ENCODE measurements around the gene EFNA3.

The EFNA3 gene

GRCh38 chr1:155037851-155038441, 40.7 kb upstream of the EFNA3 start:
- no peaks in the 10 kb centered on the region for H3K4me1 ChIP-seq (ENCODE audit: control insufficient read depth, insufficient read depth, low read length)
- H3K9me3 ChIP-seq (ENCODE audit: control insufficient read depth in 2 of 2, low read length in 2 of 2) = no peaks in the 10 kb centered on the region
- no peak overlapping the region for H3K9ac ChIP-seq (ENCODE audit: low read length in 2 of 2)
- no peaks in the 10 kb centered on the region for H3K27me3 ChIP-seq (ENCODE audit: control insufficient read depth in 1 of 2, insufficient read depth in 2 of 2, low read length in 2 of 2)
- no peak overlapping the region for H3K27ac ChIP-seq (ENCODE audit: low read length)
- H3K36me3 ChIP-seq (ENCODE audit: control insufficient read depth in 2 of 2, insufficient read depth in 2 of 2, low read length in 2 of 2) = no peaks in the 10 kb centered on the region
- no peak overlapping the region for H3K4me3 ChIP-seq (ENCODE audit: low read length in 2 of 2)

- no peaks in the 10 kb centered on the region for H3K4me1 ChIP-seq (ENCODE audit: control insufficient read depth, insufficient read depth, low read length)
- no peak overlapping the region for H3K27ac ChIP-seq (ENCODE audit: low read length)
- H3K36me3 ChIP-seq (ENCODE audit: control insufficient read depth in 2 of 2, insufficient read depth in 2 of 2, low read length in 2 of 2) = no peaks in the 10 kb centered on the region
- H3K9ac ChIP-seq (ENCODE audit: low read length in 2 of 2) = no peak overlapping the region
- H3K9me3 ChIP-seq (ENCODE audit: control insufficient read depth in 2 of 2, low read length in 2 of 2) = no peaks in the 10 kb centered on the region
- H3K27me3 ChIP-seq (ENCODE audit: control insufficient read depth in 1 of 2, insufficient read depth in 2 of 2, low read length in 2 of 2) = no peaks in the 10 kb centered on the region
- no peak overlapping the region for H3K4me3 ChIP-seq (ENCODE audit: low read length in 2 of 2)
Observed at GRCh38 chr1:155038602-155039307, 39.9 kb upstream of the EFNA3 start.

- Histone ChIP-seq H3K9ac (ENCODE audit: low read length in 2 of 2) (no peak overlapping the region), H3K4me1 (ENCODE audit: control insufficient read depth, insufficient read depth, low read length) (no peaks in the 10 kb centered on the region), H3K36me3 (ENCODE audit: control insufficient read depth in 2 of 2, insufficient read depth in 2 of 2, low read length in 2 of 2) (no peaks in the 10 kb centered on the region), H3K4me3 (ENCODE audit: low read length in 2 of 2) (no peak overlapping the region), H3K27ac (ENCODE audit: low read length) (no peak overlapping the region), H3K9me3 (ENCODE audit: control insufficient read depth in 2 of 2, low read length in 2 of 2) (no peaks in the 10 kb centered on the region), H3K27me3 (ENCODE audit: control insufficient read depth in 1 of 2, insufficient read depth in 2 of 2, low read length in 2 of 2) (no peaks in the 10 kb centered on the region)
Observed at GRCh38 chr1:155039308-155039669, 39.3 kb upstream of the EFNA3 start.

GRCh38 chr1:155040358-155041093, 38.1 kb upstream of the EFNA3 start:
- Histone ChIP-seq H3K9ac (ENCODE audit: low read length in 2 of 2) (no peak overlapping the region), H3K27me3 (ENCODE audit: control insufficient read depth in 1 of 2, insufficient read depth in 2 of 2, low read length in 2 of 2) (no peaks in the 10 kb centered on the region), H3K4me3 (ENCODE audit: low read length in 2 of 2) (no peak overlapping the region), H3K9me3 (ENCODE audit: control insufficient read depth in 2 of 2, low read length in 2 of 2) (no peaks in the 10 kb centered on the region), H3K27ac (ENCODE audit: low read length) (no peak overlapping the region), H3K4me1 (ENCODE audit: control insufficient read depth, insufficient read depth, low read length) (peaks cover 3% of the 10 kb centered on the region), H3K36me3 (ENCODE audit: control insufficient read depth in 2 of 2, insufficient read depth in 2 of 2, low read length in 2 of 2) (no peaks in the 10 kb centered on the region)

- no peak overlapping the region for H3K4me3 ChIP-seq (ENCODE audit: low read length in 2 of 2)
- H3K27ac ChIP-seq (ENCODE audit: low read length) = no peak overlapping the region
- H3K4me1 ChIP-seq (ENCODE audit: control insufficient read depth, insufficient read depth, low read length) = peaks cover 3% of the 10 kb centered on the region
- no peaks in the 10 kb centered on the region for H3K9me3 ChIP-seq (ENCODE audit: control insufficient read depth in 2 of 2, low read length in 2 of 2)
- no peaks in the 10 kb centered on the region for H3K36me3 ChIP-seq (ENCODE audit: control insufficient read depth in 2 of 2, insufficient read depth in 2 of 2, low read length in 2 of 2)
- no peak overlapping the region for H3K9ac ChIP-seq (ENCODE audit: low read length in 2 of 2)
- H3K27me3 ChIP-seq (ENCODE audit: control insufficient read depth in 1 of 2, insufficient read depth in 2 of 2, low read length in 2 of 2) = no peaks in the 10 kb centered on the region
Observed at GRCh38 chr1:155042789-155043188, 35.8 kb upstream of the EFNA3 start.

GRCh38 chr1:155043301-155043702, 35.3 kb upstream of the EFNA3 start:
- no peaks in the 10 kb centered on the region for H3K27me3 ChIP-seq (ENCODE audit: control insufficient read depth in 1 of 2, insufficient read depth in 2 of 2, low read length in 2 of 2)
- peaks cover 3% of the 10 kb centered on the region for H3K4me1 ChIP-seq (ENCODE audit: control insufficient read depth, insufficient read depth, low read length)
- H3K27ac ChIP-seq (ENCODE audit: low read length) = no peak overlapping the region
- H3K4me3 ChIP-seq (ENCODE audit: low read length in 2 of 2) = no peak overlapping the region
- no peak overlapping the region for H3K9ac ChIP-seq (ENCODE audit: low read length in 2 of 2)
- H3K36me3 ChIP-seq (ENCODE audit: control insufficient read depth in 2 of 2, insufficient read depth in 2 of 2, low read length in 2 of 2) = no peaks in the 10 kb centered on the region
- H3K9me3 ChIP-seq (ENCODE audit: control insufficient read depth in 2 of 2, low read length in 2 of 2) = no peaks in the 10 kb centered on the region

GRCh38 chr1:155043793-155044192, 34.8 kb upstream of the EFNA3 start:
- no peaks in the 10 kb centered on the region for H3K36me3 ChIP-seq (ENCODE audit: control insufficient read depth in 2 of 2, insufficient read depth in 2 of 2, low read length in 2 of 2)
- no peaks in the 10 kb centered on the region for H3K9me3 ChIP-seq (ENCODE audit: control insufficient read depth in 2 of 2, low read length in 2 of 2)
- H3K27me3 ChIP-seq (ENCODE audit: control insufficient read depth in 1 of 2, insufficient read depth in 2 of 2, low read length in 2 of 2) = no peaks in the 10 kb centered on the region
- peaks cover 3% of the 10 kb centered on the region for H3K4me1 ChIP-seq (ENCODE audit: control insufficient read depth, insufficient read depth, low read length)
- H3K9ac ChIP-seq (ENCODE audit: low read length in 2 of 2) = no peak overlapping the region
- no peak overlapping the region for H3K27ac ChIP-seq (ENCODE audit: low read length)
- no peak overlapping the region for H3K4me3 ChIP-seq (ENCODE audit: low read length in 2 of 2)

- H3K4me3 ChIP-seq (ENCODE audit: low read length in 2 of 2) = no peak overlapping the region
- H3K36me3 ChIP-seq (ENCODE audit: control insufficient read depth in 2 of 2, insufficient read depth in 2 of 2, low read length in 2 of 2) = no peaks in the 10 kb centered on the region
- no peak overlapping the region for H3K9ac ChIP-seq (ENCODE audit: low read length in 2 of 2)
- H3K4me1 ChIP-seq (ENCODE audit: control insufficient read depth, insufficient read depth, low read length) = peaks cover 7% of the 10 kb centered on the region
- no peaks in the 10 kb centered on the region for H3K9me3 ChIP-seq (ENCODE audit: control insufficient read depth in 2 of 2, low read length in 2 of 2)
- no peaks in the 10 kb centered on the region for H3K27me3 ChIP-seq (ENCODE audit: control insufficient read depth in 1 of 2, insufficient read depth in 2 of 2, low read length in 2 of 2)
- H3K27ac ChIP-seq (ENCODE audit: low read length) = no peak overlapping the region
Observed at GRCh38 chr1:155044365-155044764, 34.3 kb upstream of the EFNA3 start.

- peaks cover 13% of the 10 kb centered on the region for H3K4me1 ChIP-seq (ENCODE audit: control insufficient read depth, insufficient read depth, low read length)
- H3K4me3 ChIP-seq (ENCODE audit: low read length in 2 of 2) = no peak overlapping the region
- H3K27ac ChIP-seq (ENCODE audit: low read length) = no peak overlapping the region
- peak overlapping the region in 1 of 2 donors; percentile 13 for H3K9ac ChIP-seq (ENCODE audit: low read length in 2 of 2)
- no peaks in the 10 kb centered on the region for H3K27me3 ChIP-seq (ENCODE audit: control insufficient read depth in 1 of 2, insufficient read depth in 2 of 2, low read length in 2 of 2)
- no peaks in the 10 kb centered on the region for H3K9me3 ChIP-seq (ENCODE audit: control insufficient read depth in 2 of 2, low read length in 2 of 2)
- no peaks in the 10 kb centered on the region for H3K36me3 ChIP-seq (ENCODE audit: control insufficient read depth in 2 of 2, insufficient read depth in 2 of 2, low read length in 2 of 2)
Observed at GRCh38 chr1:155044812-155045657, 33.6 kb upstream of the EFNA3 start.

- H3K27me3 ChIP-seq (ENCODE audit: control insufficient read depth in 1 of 2, insufficient read depth in 2 of 2, low read length in 2 of 2) = no peaks in the 10 kb centered on the region
- no peak overlapping the region for H3K9ac ChIP-seq (ENCODE audit: low read length in 2 of 2)
- H3K4me1 ChIP-seq (ENCODE audit: control insufficient read depth, insufficient read depth, low read length) = peaks cover 41% of the 10 kb centered on the region
- no peaks in the 10 kb centered on the region for H3K36me3 ChIP-seq (ENCODE audit: control insufficient read depth in 2 of 2, insufficient read depth in 2 of 2, low read length in 2 of 2)
- H3K27ac ChIP-seq (ENCODE audit: low read length) = peak overlapping the region; percentile 74
- no peak overlapping the region for H3K4me3 ChIP-seq (ENCODE audit: low read length in 2 of 2)
- no peaks in the 10 kb centered on the region for H3K9me3 ChIP-seq (ENCODE audit: control insufficient read depth in 2 of 2, low read length in 2 of 2)
Observed at GRCh38 chr1:155048449-155049334, 29.9 kb upstream of the EFNA3 start.

All from stomach smooth muscle (tissue), 2 donors.